GM23338 (cell line): ENCODE measurements around the gene ZMYND8. TPM values are rescaled to one million over a fixed set of nuclear protein-coding genes. Genes with fewer than 3 reads are reported as not detected.
"Not testable (repeated sequence)": the region's sequence is repeated elsewhere in the genome, so short reads cannot be mapped to it uniquely, and the experiment has no call there.

Experiments
- ATAC-seq: fragments of 200-7000 bp; cut with Tn5 transposase; 3 replicates; pipeline ENCODE4 v1.9.1; 2020
- DNase-seq: peaks from one replicate; pipeline ENCODE4 v3.0.0-alpha.2; 2015; ENCODE audit warnings: low spot score
- H2AFZ ChIP-seq: fragments of 200-600 bp; sonication (generic); 2 replicates; pipeline ENCODE4 v1.8.0; 2016; ENCODE audit warnings: antibody characterized with exemption, mild to moderate bottlenecking, moderate library complexity
- H3F3A ChIP-seq: fragments of 200-600 bp; sonication (generic); replicated peaks from 2 replicates; pipeline ENCODE4 v1.8.0; 2017; ENCODE audit warnings: antibody characterized with exemption, mixed run types, low read depth
- H3K27ac ChIP-seq: fragments of 200-600 bp; sonication (generic); 2 replicates; pipeline ENCODE4 v1.6.1; 2016; ENCODE audit warnings: low read depth
- H3K27me3 ChIP-seq: fragments of 200-600 bp; sonication (generic); 2 replicates; pipeline ENCODE4 v1.8.0; 2016; ENCODE audit warnings: mild to moderate bottlenecking, mixed run types, moderate library complexity; ENCODE audit not compliant: insufficient read depth
- H3K36me3 ChIP-seq: fragments of 200-600 bp; sonication (generic); 2 replicates; pipeline ENCODE4 v1.8.0; 2016; ENCODE audit warnings: mild to moderate bottlenecking; ENCODE audit not compliant: insufficient read depth
- H3K4me1 ChIP-seq: fragments of 200-600 bp; sonication (generic); 2 replicates; pipeline ENCODE4 v1.8.0; 2016; ENCODE audit warnings: mild to moderate bottlenecking, moderate library complexity; ENCODE audit not compliant: insufficient read depth
- H3K4me2 ChIP-seq: fragments of 200-600 bp; sonication (generic); 2 replicates; pipeline ENCODE4 v1.7.1; 2017; ENCODE audit warnings: mixed run types
- H3K4me3 ChIP-seq: fragments of 200-600 bp; sonication (generic); 2 replicates; pipeline ENCODE4 v1.6.1; 2016; ENCODE audit warnings: mixed run types
- H3K79me2 ChIP-seq: fragments of 200-600 bp; sonication (generic); replicated peaks from 2 replicates; pipeline ENCODE4 v1.8.0; 2017; ENCODE audit warnings: mild to moderate bottlenecking; ENCODE audit not compliant: insufficient read depth
- H3K9me2 ChIP-seq: fragments of 200-600 bp; sonication (generic); 2 replicates; pipeline ENCODE4 v1.8.0; 2017; ENCODE audit not compliant: insufficient read depth
- H4K20me1 ChIP-seq: fragments of 200-600 bp; sonication (generic); replicated peaks from 2 replicates; pipeline ENCODE4 v1.8.0; 2017; ENCODE audit warnings: mild to moderate bottlenecking; ENCODE audit not compliant: insufficient read depth
- H3K27ac Mint-ChIP-seq: 2 replicates; pipeline ENCODE4 v1.8.0; 2020; ENCODE audit warnings: inconsistent platforms, mild to moderate bottlenecking, moderate library complexity, mixed read lengths
- H3K27me3 Mint-ChIP-seq: 3 replicates; pipeline ENCODE4 v1.8.0; 2022; ENCODE audit warnings: low read depth, mild to moderate bottlenecking, moderate library complexity, mixed read lengths, inconsistent platforms; ENCODE audit not compliant: insufficient read depth, poor library complexity
- H3K36me3 Mint-ChIP-seq: 3 replicates; pipeline ENCODE4 v1.8.0; 2021; ENCODE audit warnings: low read depth, mild to moderate bottlenecking, inconsistent platforms, moderate library complexity, mixed read lengths
- H3K4me1 Mint-ChIP-seq: 3 replicates; pipeline ENCODE4 v1.8.0; 2020; ENCODE audit warnings: mild to moderate bottlenecking, inconsistent platforms, mixed read lengths
- H3K4me3 Mint-ChIP-seq: 3 replicates; pipeline ENCODE4 v1.8.0; 2021; ENCODE audit warnings: moderate library complexity, mild to moderate bottlenecking, inconsistent platforms, mixed read lengths
- H3K9me3 Mint-ChIP-seq: 3 replicates; pipeline ENCODE4 v1.8.0; 2020; ENCODE audit warnings: moderate library complexity, mild to moderate bottlenecking, inconsistent platforms, mixed read lengths
- EZH2 ChIP-seq: fragments of 200-600 bp; sonication (generic); IDR thresholded peaks from one replicate; pipeline ENCODE4 v1.8.0; 2017; ENCODE audit warnings: antibody characterized with exemption, mild to moderate bottlenecking, low read depth; ENCODE audit not compliant: unreplicated experiment
- NANOG ChIP-seq: IDR thresholded peaks from 2 replicates; pipeline ENCODE4 v1.6.1; 2016; ENCODE audit warnings: antibody characterized with exemption, borderline replicate concordance
- POLR2AphosphoS5 ChIP-seq: IDR thresholded peaks from 2 replicates; pipeline ENCODE4 v1.6.1; 2016; ENCODE audit warnings: antibody characterized with exemption, low read depth
- STAT1 ChIP-seq: IDR thresholded peaks from one replicate; pipeline ENCODE4 v1.6.1; 2016; ENCODE audit warnings: antibody characterized with exemption; ENCODE audit not compliant: unreplicated experiment
- ZNF114 ChIP-seq: fragments of 250-450 bp; sonication (Bioruptor Pico); IDR thresholded peaks from 2 replicates; pipeline ENCODE4 v1.5.0; 2020; ENCODE audit warnings: mild to moderate bottlenecking, moderate library complexity
- ZNF331 ChIP-seq: fragments of 250-450 bp; sonication (Bioruptor Pico); IDR thresholded peaks from 2 replicates; pipeline ENCODE4 v1.5.0; 2020; ENCODE audit warnings: low read depth, mild to moderate bottlenecking, moderate library complexity
- polyA plus RNA-seq: library from polyadenylated mRNA; unstranded; fragments of >200 nt; fragmentation: Nextera tagmentation; extraction: Ambion mirVana; gene quantifications from 2 replicates; pipeline ENCODE4 v1.2.1, GENCODE V29; 2016
- total RNA-seq: library from RNA; depleted of rRNA; stranded (reverse); fragments of >200 nt; shearing (Covaris generic); gene quantifications from 2 replicates; pipeline ENCODE4 v1.2.3, GENCODE V29; 2014
- TF ChIP-seq, protein P1 (sequence below): fragments of 250-450 bp; sonication (Bioruptor Pico); IDR thresholded peaks from 2 replicates; pipeline ENCODE4 v1.5.0; 2020; ENCODE audit warnings: mild to moderate bottlenecking, moderate library complexity
- TF ChIP-seq, protein P2 (sequence below): IDR thresholded peaks from 2 replicates; pipeline ENCODE4 v1.6.1; 2016; ENCODE audit warnings: antibody characterized with exemption
- TF ChIP-seq, protein P3 (sequence below), 2 experiments: fragments of 200-600 bp in 1 of 2; sonication (generic) in 1 of 2; conservative IDR thresholded peaks; 2 replicates each; pipeline versions ENCODE4 v1.5.1 to v1.6.1; 2016 to 2017; ENCODE audit warnings: antibody characterized with exemption in 2 of 2, low read depth in 2 of 2, mild to moderate bottlenecking in 2 of 2, moderate library complexity in 1 of 2

Gene ZMYND8
- total and polyA plus RNA-seq, 2 experiments from 2014 or later = 70.9 to 128 TPM

DNA sequence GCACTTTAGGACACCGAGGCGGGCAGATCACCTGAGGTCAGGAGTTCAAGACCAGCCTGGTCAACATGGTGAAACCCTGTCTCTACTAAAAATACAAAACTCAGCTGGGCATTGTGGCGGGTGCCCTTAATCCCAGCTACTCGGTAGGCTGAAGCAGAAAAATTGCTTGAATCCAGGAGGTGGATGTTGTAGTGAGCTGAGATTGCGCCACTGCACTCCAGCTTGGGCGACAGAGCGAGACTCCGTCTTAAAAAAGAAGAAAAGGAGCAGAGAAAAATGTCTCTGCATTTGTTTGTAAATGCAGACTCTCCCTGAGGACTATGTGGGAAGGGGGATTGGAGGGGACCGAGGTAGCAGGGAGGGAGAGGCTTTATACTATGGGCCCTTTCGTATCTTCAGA lies 149.9 kb downstream of the ZMYND8 start:
- H3F3A ChIP-seq, H3K27me3 ChIP-seq, DNase-seq, H3K4me3 ChIP-seq, H3K9me3 Mint-ChIP-seq, H4K20me1 ChIP-seq, H3K79me2 ChIP-seq, H2AFZ ChIP-seq, H3K9me2 ChIP-seq, H3K27me3 Mint-ChIP-seq: not testable (repeated sequence)
- peak overlapping the region; percentile 27; the same call in 1 of the 3 replicates for H3K4me3 Mint-ChIP-seq
- peaks cover 30% of the 10 kb centered on the region for H3K36me3 Mint-ChIP-seq
- peaks cover 18% of the 10 kb centered on the region for H3K4me1 ChIP-seq
- H3K27ac Mint-ChIP-seq = 0 out of 2 replicates have a peak overlapping the region, but pooled peaks have one; percentile 50
- peaks cover 21% of the 10 kb centered on the region for H3K4me1 Mint-ChIP-seq
- H3K27ac ChIP-seq = peak overlapping the region; percentile 86
- peaks cover 25% of the 10 kb centered on the region for H3K36me3 ChIP-seq
- ATAC-seq = peak; percentile 27
- 0 out of 2 replicates have a peak overlapping the region, but pooled peaks have one; percentile 28 for H3K4me2 ChIP-seq

DNA sequence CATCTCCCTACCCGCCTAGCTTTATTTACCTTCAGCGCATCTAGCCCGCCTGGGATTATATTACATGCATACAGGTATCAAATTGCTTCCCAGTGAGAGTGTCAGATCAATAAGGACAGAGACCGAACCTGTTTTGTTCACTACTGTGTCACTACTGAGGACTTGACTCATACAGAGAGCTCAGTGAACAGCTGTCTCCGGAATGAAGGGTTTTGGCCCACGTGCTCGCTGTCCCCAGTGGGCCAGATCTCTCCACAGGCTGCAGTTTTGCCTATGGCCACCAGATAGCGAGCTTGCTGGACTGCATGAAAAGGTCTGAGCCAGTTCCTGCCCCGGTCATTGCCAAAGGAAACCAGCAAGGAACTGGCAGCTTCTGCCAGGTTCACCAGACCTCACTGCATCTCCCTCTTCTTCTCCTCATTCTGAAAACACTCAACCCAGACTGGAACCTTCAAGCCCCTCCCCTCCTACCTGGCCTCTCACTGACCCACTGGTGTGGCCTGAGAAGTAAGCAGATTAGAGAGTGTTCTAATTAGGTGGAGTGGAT lies 150.8 kb downstream of the ZMYND8 start:
- peaks cover 21% of the 10 kb centered on the region for H3K4me1 Mint-ChIP-seq
- 0 out of 2 replicates have a peak, but pooled peaks cover 6% of the 10 kb centered on the region for H3F3A ChIP-seq
- H3K4me2 ChIP-seq = no peak overlapping the region
- H3K4me3 ChIP-seq = no peak overlapping the region
- H3K4me3 Mint-ChIP-seq = no peak overlapping the region
- H3K27ac Mint-ChIP-seq = peak overlapping the region; percentile 51; the same call in 1 of the 2 replicates
- ATAC-seq = peak; percentile 61
- peaks cover 30% of the 10 kb centered on the region for H3K36me3 Mint-ChIP-seq
- H3K9me2 ChIP-seq = no peaks in the 10 kb centered on the region
- peak; percentile 74 for DNase-seq
- peaks cover 22% of the 10 kb centered on the region for H3K36me3 ChIP-seq
- peaks cover 18% of the 10 kb centered on the region for H3K4me1 ChIP-seq
- peaks cover 8% of the 10 kb centered on the region for H3K27me3 Mint-ChIP-seq
- 0 out of 2 replicates have a peak, but pooled peaks cover 1% of the 10 kb centered on the region for H3K79me2 ChIP-seq
- no peak overlapping the region for H2AFZ ChIP-seq
- no peak overlapping the region for H3K27ac ChIP-seq
- H3K9me3 Mint-ChIP-seq = no peaks in the 10 kb centered on the region; the same call in 2 of the 3 replicates
- TF ChIP-seq ZNF114 (no peak), POLR2AphosphoS5 (no peak), NANOG (no peak), EZH2 (no peak), STAT1 (no peak), ZNF331 (CRISPR knock-in tag) (no peak)
- TF ChIP-seq, protein P1, sequence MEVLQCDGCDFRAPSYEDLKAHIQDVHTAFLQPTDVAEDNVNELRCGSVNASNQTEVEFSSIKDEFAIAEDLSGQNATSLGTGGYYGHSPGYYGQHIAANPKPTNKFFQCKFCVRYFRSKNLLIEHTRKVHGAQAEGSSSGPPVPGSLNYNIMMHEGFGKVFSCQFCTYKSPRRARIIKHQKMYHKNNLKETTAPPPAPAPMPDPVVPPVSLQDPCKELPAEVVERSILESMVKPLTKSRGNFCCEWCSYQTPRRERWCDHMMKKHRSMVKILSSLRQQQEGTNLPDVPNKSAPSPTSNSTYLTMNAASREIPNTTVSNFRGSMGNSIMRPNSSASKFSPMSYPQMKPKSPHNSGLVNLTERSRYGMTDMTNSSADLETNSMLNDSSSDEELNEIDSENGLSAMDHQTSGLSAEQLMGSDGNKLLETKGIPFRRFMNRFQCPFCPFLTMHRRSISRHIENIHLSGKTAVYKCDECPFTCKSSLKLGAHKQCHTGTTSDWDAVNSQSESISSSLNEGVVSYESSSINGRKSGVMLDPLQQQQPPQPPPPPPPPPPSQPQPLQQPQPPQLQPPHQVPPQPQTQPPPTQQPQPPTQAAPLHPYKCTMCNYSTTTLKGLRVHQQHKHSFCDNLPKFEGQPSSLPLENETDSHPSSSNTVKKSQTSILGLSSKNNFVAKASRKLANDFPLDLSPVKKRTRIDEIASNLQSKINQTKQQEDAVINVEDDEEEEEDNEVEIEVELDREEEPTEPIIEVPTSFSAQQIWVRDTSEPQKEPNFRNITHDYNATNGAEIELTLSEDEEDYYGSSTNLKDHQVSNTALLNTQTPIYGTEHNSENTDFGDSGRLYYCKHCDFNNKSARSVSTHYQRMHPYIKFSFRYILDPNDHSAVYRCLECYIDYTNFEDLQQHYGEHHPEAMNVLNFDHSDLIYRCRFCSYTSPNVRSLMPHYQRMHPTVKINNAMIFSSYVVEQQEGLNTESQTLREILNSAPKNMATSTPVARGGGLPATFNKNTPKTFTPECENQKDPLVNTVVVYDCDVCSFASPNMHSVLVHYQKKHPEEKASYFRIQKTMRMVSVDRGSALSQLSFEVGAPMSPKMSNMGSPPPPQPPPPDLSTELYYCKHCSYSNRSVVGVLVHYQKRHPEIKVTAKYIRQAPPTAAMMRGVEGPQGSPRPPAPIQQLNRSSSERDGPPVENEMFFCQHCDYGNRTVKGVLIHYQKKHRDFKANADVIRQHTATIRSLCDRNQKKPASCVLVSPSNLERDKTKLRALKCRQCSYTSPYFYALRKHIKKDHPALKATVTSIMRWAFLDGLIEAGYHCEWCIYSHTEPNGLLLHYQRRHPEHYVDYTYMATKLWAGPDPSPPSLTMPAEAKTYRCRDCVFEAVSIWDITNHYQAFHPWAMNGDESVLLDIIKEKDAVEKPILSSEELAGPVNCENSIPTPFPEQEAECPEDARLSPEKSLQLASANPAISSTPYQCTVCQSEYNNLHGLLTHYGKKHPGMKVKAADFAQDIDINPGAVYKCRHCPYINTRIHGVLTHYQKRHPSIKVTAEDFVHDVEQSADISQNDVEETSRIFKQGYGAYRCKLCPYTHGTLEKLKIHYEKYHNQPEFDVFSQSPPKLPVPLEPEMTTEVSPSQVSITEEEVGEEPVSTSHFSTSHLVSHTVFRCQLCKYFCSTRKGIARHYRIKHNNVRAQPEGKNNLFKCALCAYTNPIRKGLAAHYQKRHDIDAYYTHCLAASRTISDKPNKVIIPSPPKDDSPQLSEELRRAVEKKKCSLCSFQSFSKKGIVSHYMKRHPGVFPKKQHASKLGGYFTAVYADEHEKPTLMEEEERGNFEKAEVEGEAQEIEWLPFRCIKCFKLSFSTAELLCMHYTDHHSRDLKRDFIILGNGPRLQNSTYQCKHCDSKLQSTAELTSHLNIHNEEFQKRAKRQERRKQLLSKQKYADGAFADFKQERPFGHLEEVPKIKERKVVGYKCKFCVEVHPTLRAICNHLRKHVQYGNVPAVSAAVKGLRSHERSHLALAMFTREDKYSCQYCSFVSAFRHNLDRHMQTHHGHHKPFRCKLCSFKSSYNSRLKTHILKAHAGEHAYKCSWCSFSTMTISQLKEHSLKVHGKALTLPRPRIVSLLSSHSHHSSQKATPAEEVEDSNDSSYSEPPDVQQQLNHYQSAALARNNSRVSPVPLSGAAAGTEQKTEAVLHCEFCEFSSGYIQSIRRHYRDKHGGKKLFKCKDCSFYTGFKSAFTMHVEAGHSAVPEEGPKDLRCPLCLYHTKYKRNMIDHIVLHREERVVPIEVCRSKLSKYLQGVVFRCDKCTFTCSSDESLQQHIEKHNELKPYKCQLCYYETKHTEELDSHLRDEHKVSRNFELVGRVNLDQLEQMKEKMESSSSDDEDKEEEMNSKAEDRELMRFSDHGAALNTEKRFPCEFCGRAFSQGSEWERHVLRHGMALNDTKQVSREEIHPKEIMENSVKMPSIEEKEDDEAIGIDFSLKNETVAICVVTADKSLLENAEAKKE = no peak
- TF ChIP-seq, protein P2, sequence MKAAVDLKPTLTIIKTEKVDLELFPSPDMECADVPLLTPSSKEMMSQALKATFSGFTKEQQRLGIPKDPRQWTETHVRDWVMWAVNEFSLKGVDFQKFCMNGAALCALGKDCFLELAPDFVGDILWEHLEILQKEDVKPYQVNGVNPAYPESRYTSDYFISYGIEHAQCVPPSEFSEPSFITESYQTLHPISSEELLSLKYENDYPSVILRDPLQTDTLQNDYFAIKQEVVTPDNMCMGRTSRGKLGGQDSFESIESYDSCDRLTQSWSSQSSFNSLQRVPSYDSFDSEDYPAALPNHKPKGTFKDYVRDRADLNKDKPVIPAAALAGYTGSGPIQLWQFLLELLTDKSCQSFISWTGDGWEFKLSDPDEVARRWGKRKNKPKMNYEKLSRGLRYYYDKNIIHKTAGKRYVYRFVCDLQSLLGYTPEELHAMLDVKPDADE = no peak
- TF ChIP-seq, protein P3, sequence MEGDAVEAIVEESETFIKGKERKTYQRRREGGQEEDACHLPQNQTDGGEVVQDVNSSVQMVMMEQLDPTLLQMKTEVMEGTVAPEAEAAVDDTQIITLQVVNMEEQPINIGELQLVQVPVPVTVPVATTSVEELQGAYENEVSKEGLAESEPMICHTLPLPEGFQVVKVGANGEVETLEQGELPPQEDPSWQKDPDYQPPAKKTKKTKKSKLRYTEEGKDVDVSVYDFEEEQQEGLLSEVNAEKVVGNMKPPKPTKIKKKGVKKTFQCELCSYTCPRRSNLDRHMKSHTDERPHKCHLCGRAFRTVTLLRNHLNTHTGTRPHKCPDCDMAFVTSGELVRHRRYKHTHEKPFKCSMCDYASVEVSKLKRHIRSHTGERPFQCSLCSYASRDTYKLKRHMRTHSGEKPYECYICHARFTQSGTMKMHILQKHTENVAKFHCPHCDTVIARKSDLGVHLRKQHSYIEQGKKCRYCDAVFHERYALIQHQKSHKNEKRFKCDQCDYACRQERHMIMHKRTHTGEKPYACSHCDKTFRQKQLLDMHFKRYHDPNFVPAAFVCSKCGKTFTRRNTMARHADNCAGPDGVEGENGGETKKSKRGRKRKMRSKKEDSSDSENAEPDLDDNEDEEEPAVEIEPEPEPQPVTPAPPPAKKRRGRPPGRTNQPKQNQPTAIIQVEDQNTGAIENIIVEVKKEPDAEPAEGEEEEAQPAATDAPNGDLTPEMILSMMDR (conservative IDR thresholded peaks at IDR 0.05; ENCODE audit: low read depth in 2 of 2) = peak; percentile 62 to 71
- H4K20me1 ChIP-seq = no peaks in the 10 kb centered on the region
- H3K27me3 ChIP-seq = no peaks in the 10 kb centered on the region

DNA sequence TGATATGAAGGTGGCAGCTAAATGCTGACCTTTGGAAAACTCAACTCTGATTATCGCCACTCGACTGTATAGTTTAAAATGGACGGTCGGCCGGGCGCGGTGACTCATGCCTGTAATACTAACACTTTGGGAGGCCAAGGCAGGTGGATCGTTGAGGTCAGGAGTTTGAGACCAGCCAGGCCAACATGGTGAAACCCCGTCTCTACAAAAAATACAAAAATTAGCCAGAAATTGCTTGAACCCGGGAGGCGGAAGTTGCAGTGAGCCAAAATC lies 151.7 kb downstream of the ZMYND8 start:
- H3K9me3 Mint-ChIP-seq = not testable (repeated sequence)

More for the DNA sequence above, 151.7 kb downstream of the ZMYND8 start:
- H3K27me3 Mint-ChIP-seq, H3K27me3 ChIP-seq, H3K4me2 ChIP-seq, H3F3A ChIP-seq, H3K27ac Mint-ChIP-seq, H3K27ac ChIP-seq, ATAC-seq, H2AFZ ChIP-seq, H3K4me3 ChIP-seq, H3K4me3 Mint-ChIP-seq, H4K20me1 ChIP-seq, H3K79me2 ChIP-seq, H3K9me2 ChIP-seq, DNase-seq: not testable (repeated sequence)
- Histone ChIP-seq H3K4me1 (peaks cover 18% of the 10 kb centered on the region), H3K36me3 (peaks cover 13% of the 10 kb centered on the region)
- H3K4me1 Mint-ChIP-seq = peaks cover 21% of the 10 kb centered on the region
- peaks cover 26% of the 10 kb centered on the region for H3K36me3 Mint-ChIP-seq
